Loucy (cell line): ENCODE data around the gene SYMPK.

Source experiments
- H2AFZ ChIP-seq: fragments of 200-600 bp; sonication (generic); 2 replicates; pipeline ENCODE4 v1.6.0; 2016; ENCODE audit warnings: antibody characterized with exemption, mild to moderate bottlenecking, low read length, moderate library complexity
- H3F3A ChIP-seq: fragments of 200-600 bp; 2 replicates; pipeline ENCODE4 v1.6.0; 2016; ENCODE audit warnings: antibody characterized with exemption, low read depth, mild to moderate bottlenecking
- H3K27me3 ChIP-seq: fragments of 200-600 bp; sonication (generic); 2 replicates; pipeline ENCODE4 v1.6.1; 2014; ENCODE audit warnings: low read length, mild to moderate bottlenecking; ENCODE audit not compliant: insufficient read depth, poor library complexity, severe bottlenecking
- H3K36me3 ChIP-seq: fragments of 200-600 bp; sonication (generic); 2 replicates; pipeline ENCODE4 v1.6.1; 2016; ENCODE audit warnings: low read length; ENCODE audit not compliant: insufficient read depth
- H3K4me1 ChIP-seq: fragments of 200-600 bp; sonication (generic); 2 replicates; pipeline ENCODE4 v1.5.1; 2014; ENCODE audit warnings: low read length, mild to moderate bottlenecking; ENCODE audit not compliant: insufficient read depth, poor library complexity, severe bottlenecking
- H3K4me2 ChIP-seq: fragments of 200-600 bp; sonication (generic); 2 replicates; pipeline ENCODE4 v1.6.0; 2014; ENCODE audit warnings: antibody characterized with exemption, low read length, low read depth, mild to moderate bottlenecking; ENCODE audit not compliant: poor library complexity, severe bottlenecking
- H3K4me3 ChIP-seq: fragments of 200-600 bp; sonication (generic); 2 replicates; pipeline ENCODE4 v1.5.1; 2014; ENCODE audit warnings: low read length, mild to moderate bottlenecking, mixed read lengths; ENCODE audit not compliant: poor library complexity, severe bottlenecking
- H3K79me2 ChIP-seq: fragments of 200-600 bp; sonication (generic); 2 replicates; pipeline ENCODE4 v1.6.1; 2014; ENCODE audit warnings: low read length; ENCODE audit not compliant: insufficient read depth
- H3K9ac ChIP-seq: fragments of 200-600 bp; sonication (generic); 2 replicates; pipeline ENCODE4 v1.6.0; 2014; ENCODE audit warnings: mild to moderate bottlenecking, low read depth, low read length, moderate library complexity; ENCODE audit not compliant: poor library complexity, severe bottlenecking
- H3K9me2 ChIP-seq: fragments of 200-600 bp; sonication (generic); replicated peaks from 2 replicates; pipeline ENCODE4 v1.6.1; 2016; ENCODE audit warnings: low read depth, low read length, mixed read lengths
- H3K9me3 ChIP-seq: fragments of 200-600 bp; sonication (generic); 2 replicates; pipeline ENCODE4 v1.6.1; 2014; ENCODE audit warnings: mild to moderate bottlenecking, antibody characterized with exemption, low read length, low read depth; ENCODE audit not compliant: insufficient read depth
- H4K20me1 ChIP-seq: fragments of 200-600 bp; sonication (generic); 2 replicates; pipeline ENCODE4 v1.6.0; 2014; ENCODE audit warnings: antibody characterized with exemption, low read length, mild to moderate bottlenecking; ENCODE audit not compliant: insufficient read depth, poor library complexity, severe bottlenecking
- CTCF ChIP-seq: fragments of 200-600 bp; sonication (generic); conservative IDR thresholded peaks from 2 replicates; pipeline ENCODE4 v1.5.1; 2014; ENCODE audit warnings: mild to moderate bottlenecking, antibody characterized with exemption, low read length
- EZH2phosphoT487 ChIP-seq: fragments of 200-600 bp; IDR thresholded peaks from 2 replicates; pipeline ENCODE4 v1.6.1; 2018; ENCODE audit warnings: antibody characterized with exemption, mild to moderate bottlenecking, moderate library complexity, borderline replicate concordance

Gene SYMPK

GRCh38 chr19:45766869-45767346 is 96.0 kb downstream of the SYMPK start:
- Histone ChIP-seq H3K9ac (no peak overlapping the region), H3K79me2 (peaks cover 9% of the 10 kb centered on the region), H3K36me3 (no peaks in the 10 kb centered on the region), H4K20me1 (no peaks in the 10 kb centered on the region), H3K4me2 (peak overlapping the region; percentile 75), H3K4me3 (peak overlapping the region; percentile 85), H3K4me1 (peaks cover 8% of the 10 kb centered on the region), H3K9me3 (no peaks in the 10 kb centered on the region), H3K27me3 (no peaks in the 10 kb centered on the region), H3F3A (no peaks in the 10 kb centered on the region), H3K9me2 (no peaks in the 10 kb centered on the region), H2AFZ (no peak overlapping the region)
- no peak for TF ChIP-seq CTCF
- no peak for TF ChIP-seq EZH2phosphoT487

- H3K9ac ChIP-seq = no peak overlapping the region
- no peaks in the 10 kb centered on the region for H3K9me2 ChIP-seq
- H4K20me1 ChIP-seq = no peaks in the 10 kb centered on the region
- H3K9me3 ChIP-seq = no peaks in the 10 kb centered on the region
- no peaks in the 10 kb centered on the region for H3F3A ChIP-seq
- H3K4me1 ChIP-seq = peaks cover 8% of the 10 kb centered on the region
- no peaks in the 10 kb centered on the region for H3K36me3 ChIP-seq
- H3K4me3 ChIP-seq = no peak overlapping the region
- H2AFZ ChIP-seq = no peak overlapping the region
- H3K79me2 ChIP-seq = peaks cover 9% of the 10 kb centered on the region
- H3K4me2 ChIP-seq = no peak overlapping the region
- no peaks in the 10 kb centered on the region for H3K27me3 ChIP-seq
- TF ChIP-seq EZH2phosphoT487 = no peak
- no peak for TF ChIP-seq CTCF
These were observed 96.6 kb downstream of the SYMPK start for GRCh38 chr19:45766296-45766868.

- no peak overlapping the region for H3K9ac ChIP-seq
These were observed 97.1 kb downstream of the SYMPK start for GRCh38 chr19:45765702-45766295.

More at GRCh38 chr19:45765702-45766295, 97.1 kb downstream of the SYMPK start:
- Histone ChIP-seq H3K4me3 (no peak overlapping the region), H3K4me1 (peaks cover 4% of the 10 kb centered on the region), H3K27me3 (no peaks in the 10 kb centered on the region), H3K36me3 (no peaks in the 10 kb centered on the region), H4K20me1 (no peaks in the 10 kb centered on the region), H3K9me2 (no peaks in the 10 kb centered on the region), H2AFZ (no peak overlapping the region), H3K4me2 (no peak overlapping the region), H3K9me3 (no peaks in the 10 kb centered on the region), H3F3A (no peaks in the 10 kb centered on the region), H3K79me2 (peaks cover 9% of the 10 kb centered on the region)
- TF ChIP-seq EZH2phosphoT487 (no peak), CTCF (no peak)
